ENCODE data around the gene TRERF1.

DNA sequence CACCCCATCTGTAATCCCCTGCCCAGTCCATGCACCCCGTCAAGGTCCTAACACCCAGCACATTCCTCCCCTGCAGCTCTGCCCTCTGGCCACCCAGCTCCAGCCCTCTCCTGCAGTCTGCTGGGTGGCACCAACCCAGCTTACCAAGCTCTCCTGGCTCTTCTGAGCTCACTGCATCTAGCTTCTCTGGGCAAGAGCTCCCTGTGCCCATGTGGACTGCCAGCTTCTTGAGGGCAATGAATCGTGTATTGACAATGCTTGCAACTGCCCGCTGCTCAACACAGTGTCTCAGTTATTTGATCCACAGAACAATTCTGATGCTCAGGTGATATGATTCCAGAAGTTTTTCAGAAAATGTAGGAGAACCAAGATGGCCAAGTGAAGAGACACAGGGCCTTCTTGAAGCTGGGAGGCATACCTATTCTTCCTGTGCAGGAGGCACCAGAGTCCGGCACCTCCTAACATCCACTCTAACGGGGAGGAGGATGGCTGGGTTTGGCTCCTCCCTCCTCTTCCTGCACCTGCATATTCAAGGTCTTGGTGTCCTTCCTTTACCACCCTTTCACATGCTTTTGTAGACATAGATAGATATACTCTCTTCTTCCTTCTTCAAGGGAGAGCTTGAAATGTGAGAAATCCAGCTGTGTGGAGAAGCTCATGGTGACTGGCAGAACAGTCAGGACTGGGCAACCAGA, 85.6 kb downstream of the TRERF1 start:
- no peak for TF ChIP-seq ZNF274 (IDR thresholded peaks at IDR 0.05; ENCODE audit: low read depth, low read length)
- no peak for TF ChIP-seq YY1 (IDR thresholded peaks at IDR 0.05; ENCODE audit: insufficient read depth, insufficient read length)
- TF ChIP-seq SUZ12 (IDR thresholded peaks at IDR 0.05; ENCODE audit: extremely low read depth, insufficient read depth, insufficient read length): no peak

Measured in NT2/D1 (cell line).